ENCODE results near the gene VWA1.
A peak's percentile ranks its signal among the peaks of the same experiment; 100 is the strongest.
"Not testable (repeated sequence)": the region's sequence is repeated elsewhere in the genome, so short reads cannot be mapped to it uniquely, and the experiment has no call there.

The VWA1 gene

DNA sequence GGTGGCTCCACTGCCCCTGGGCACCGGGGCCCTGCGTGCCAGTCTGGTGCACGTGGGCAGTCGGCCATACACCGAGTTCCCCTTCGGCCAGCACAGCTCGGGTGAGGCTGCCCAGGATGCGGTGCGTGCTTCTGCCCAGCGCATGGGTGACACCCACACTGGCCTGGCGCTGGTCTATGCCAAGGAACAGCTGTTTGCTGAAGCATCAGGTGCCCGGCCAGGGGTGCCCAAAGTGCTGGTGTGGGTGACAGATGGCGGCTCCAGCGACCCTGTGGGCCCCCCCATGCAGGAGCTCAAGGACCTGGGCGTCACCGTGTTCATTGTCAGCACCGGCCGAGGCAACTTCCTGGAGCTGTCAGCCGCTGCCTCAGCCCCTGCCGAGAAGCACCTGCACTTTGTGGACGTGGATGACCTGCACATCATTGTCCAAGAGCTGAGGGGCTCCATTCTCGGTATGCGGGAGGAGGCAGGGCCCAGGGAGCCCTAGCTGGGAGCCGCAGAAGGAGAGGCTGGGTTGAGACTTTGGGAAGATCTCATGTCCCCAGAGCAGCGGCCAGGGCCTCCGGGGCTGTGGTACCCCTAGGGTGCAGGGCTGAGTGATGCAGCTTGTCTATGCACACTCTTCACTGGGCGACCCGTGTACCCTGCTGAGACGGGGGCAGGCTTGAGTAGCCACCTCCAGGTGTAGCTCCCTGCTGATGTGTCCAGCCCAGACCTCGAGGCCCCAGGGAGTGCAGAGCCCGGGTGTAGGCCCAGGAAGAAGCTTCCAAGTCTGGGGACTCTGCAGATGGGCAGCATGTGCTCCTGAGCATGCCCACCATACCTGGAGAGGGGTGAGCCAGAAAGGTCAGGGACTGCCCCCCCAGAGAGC, 1.8 kb downstream of the VWA1 start:
- no peak for DNase-seq (ENCODE audit: low spot score)

DNA sequence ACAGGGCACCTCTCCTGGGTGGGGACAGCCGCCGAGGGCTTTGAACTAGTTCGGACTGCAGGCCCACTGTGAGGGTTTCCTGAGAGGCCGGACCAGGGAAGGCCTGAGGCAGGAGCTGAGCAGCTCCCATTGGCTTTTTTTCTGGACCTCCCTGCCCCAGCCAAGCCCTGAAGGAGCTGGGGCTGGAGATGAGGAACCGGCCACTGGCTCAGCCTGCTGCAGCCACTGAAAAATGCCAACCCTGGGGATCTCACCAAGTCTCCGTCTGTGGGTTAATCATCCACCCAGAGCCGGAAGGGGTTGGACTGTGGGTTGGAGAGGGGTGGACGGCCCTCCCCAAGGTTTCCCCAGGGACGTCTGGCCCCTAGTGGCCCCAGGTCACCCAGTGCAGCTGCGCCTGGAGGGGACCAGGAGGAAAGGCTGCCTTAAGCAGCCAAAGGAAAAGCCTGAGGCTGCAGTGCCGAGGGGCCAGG, 2.5 kb downstream of the VWA1 start:
- peak; percentile 90 for DNase-seq (ENCODE audit: low spot score)

DNA sequence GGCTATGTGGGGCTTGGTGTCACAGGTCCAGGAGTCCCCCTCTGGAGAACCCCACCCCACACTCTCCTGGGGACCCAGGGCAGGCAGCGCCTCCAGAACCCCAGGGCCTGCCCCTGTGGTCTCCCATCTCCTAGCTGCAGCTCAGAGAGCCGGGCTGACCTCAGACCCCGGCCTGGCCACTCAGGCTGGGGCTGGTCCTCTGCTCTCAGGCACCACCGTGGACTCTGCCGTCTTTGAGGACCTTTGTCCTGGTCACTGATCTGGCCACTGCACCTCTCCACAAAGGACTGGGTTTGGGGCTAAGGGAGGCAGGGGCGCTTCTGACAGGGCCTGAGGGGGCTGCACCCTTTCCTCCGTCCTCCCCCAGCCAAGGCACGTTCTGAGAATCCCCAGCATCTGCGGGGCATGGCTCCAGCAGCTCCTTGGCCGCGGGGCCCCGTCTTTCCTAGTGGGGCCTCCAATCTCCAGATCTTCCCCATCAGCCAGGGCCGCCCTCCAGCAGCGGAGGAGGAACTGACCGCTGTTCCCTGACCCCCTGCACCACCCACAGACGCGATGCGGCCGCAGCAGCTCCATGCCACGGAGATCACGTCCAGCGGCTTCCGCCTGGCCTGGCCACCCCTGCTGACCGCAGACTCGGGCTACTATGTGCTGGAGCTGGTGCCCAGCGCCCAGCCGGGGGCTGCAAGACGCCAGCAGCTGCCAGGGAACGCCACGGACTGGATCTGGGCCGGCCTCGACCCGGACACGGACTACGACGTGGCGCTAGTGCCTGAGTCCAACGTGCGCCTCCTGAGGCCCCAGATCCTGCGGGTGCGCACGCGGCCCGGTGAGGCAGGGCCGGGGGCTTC, 3.3 kb downstream of the VWA1 start:
- no peak for DNase-seq (ENCODE audit: low spot score)

GRCh38 chr1:1439546-1440261, 4.2 kb downstream of the VWA1 start:
- DNase-seq (ENCODE audit: low spot score) = no peak

GRCh38 chr1:1440262-1441001, 4.9 kb downstream of the VWA1 start:
- DNase-seq (ENCODE audit: low spot score) = no peak

DNA sequence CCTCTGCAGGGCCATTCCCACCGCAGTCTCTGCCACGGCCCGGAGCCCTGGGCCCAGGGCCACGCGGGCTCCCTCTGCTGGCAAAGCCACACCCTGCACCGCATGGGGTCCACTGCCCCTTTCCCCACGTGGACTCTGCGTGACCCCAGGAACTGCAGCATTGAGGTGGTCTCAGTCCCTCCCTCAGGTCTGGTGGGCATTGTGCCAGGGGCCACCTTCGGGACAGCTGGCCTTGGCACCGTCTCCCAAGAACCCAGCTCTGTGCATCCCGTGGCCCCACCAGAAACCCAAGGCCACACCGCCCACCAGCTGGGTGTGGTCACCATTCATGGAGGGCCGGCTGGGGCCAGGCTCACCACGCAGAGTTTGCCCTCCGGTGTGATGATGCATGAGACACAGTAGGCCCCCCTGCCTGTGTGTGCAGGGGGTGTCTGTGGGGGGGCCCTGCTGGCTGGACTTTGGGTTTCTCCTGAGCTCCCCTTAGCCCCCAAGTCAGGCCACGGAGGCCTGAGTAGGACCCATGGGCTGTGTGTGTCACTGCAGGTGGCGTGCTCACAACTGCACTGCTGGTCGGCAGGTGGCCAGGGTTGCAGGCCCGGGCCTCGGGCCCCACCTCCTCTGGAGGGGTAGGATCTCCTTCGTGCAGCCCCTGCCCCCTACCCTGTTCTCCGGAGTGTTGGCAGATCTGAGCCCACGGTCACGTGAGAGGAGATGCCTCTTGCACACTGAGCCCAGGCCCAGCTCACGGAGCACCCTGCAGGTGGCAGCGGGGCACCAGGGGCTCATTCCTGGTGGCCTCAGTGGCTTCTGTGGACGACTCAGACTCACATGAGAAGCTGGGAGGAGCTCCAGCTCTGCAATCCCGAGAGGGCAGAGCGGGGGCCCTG, 5.8 kb downstream of the VWA1 start:
- peak; percentile 50 for DNase-seq (ENCODE audit: low spot score)

DNA sequence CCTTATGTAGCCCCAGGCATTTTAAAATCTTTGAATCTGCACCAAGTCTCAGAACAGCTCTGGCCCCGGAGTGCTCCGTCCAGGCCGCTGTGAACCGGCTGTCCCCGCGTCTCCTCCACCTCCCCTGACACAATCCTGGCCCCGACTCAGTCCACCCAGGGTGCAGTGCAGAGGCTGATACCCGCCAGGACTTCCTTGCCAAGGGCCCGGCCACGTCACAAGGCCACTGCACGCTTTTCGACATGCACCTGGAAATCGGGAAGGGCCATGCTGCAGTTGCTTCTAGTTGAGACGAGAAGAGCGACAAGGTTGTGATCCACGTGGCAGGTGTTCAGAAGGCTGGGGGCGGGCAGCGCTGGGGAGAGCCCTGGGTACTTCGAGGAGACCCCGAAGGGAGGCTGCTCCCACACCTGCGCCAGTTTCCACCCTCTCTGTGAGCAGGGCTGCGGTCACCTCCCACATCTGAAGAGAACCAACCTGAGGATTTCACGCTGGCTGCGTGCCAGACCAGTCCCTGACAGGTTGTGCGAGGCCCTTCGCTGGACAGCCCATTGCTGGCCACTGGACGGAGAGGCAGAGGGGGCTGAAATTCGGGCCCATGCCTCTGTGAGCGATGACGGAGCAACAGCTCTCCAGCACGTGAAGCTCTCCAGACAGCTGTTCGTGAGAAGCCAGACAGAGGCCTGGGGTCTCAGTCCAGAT, 6.7 kb downstream of the VWA1 start:
- DNase-seq (ENCODE audit: low spot score) = no peak

- not testable (repeated sequence) for DNase-seq (ENCODE audit: low spot score)
Observed at GRCh38 chr1:1446631-1447030, 11.1 kb downstream of the VWA1 start.

DNA sequence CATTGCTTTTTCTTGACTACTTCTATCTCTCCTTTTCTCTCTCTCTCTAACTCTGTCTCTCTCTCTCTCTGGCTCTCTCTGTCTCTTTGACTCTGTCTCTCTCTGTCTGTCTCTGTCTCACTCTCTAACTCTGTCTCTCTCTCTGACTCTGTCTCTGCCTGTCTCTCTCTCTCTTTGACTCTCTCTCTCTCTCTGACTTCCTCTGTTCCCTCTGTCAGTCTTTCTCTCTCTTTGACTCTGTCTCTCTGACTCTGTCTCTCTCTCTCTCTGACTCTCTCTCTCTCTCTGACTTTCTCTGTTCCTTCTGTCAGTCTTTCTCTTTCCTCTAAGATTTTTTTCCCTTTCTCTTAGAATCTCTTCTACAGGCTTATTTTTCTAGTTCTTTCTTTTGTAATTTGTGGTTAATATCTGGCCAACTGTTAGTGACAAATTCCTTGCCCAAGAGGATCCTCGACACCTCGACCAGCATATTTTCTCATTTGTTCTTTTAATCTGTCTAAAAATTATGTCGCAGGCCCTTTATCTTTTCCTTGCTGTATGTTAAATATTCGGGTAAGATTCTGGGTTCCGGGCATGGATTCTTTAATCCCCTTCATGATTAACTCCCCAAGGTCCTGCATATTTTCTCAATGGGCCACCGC, 13.7 kb downstream of the VWA1 start, which contains the start of gene ATAD3C:
Gene ATAD3C (plus strand): TSS at position 591 of the 641 bp plus-strand sequence. CDS start 995 bp downstream, outside the sequence.
- no peak for DNase-seq (ENCODE audit: low spot score)

DNA sequence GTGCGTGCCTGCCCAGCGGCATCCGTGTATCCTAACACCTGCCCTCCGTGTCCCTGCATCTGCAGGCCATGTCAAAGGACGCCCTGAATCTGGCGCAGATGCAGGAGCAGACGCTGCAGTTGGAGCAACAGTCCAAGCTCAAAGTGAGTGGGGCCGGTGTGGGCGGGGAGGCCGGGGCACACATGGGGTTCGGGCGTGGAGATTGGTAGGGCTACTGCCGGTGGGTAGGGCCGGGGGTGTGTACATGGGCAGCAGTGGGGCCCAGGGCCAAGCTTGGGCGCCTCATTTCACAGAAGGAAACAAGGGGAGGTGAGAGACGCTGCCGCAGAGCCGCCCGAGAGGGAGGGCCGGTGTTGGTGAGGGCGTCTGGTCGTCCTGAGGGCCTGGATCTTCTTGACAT, 15.1 kb downstream of the VWA1 start:
- not testable (repeated sequence) for DNase-seq (ENCODE audit: low spot score)

GRCh38 chr1:1451696-1452364, 16.3 kb downstream of the VWA1 start:
- DNase-seq (ENCODE audit: low spot score) = no peak

DNA sequence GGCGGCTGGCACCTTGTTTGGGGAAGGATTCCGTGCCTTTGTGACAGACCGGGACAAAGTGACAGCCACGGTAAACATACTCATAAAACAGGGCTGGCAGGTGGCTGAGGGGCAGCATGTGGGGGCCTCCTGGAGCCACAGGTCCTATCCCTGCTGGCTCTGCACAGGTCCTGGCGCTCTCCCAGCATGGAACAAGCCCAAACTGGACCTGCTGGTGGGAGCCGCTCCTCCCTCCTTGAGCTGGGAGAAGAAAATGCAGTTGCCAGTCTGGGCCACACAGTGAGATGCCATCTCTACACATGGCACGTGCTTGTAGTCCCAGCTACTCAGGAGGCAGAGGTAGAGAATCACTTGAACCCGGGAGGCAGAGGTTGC, 16.9 kb downstream of the VWA1 start:
- DNase-seq (ENCODE audit: low spot score) = not testable (repeated sequence)

DNA sequence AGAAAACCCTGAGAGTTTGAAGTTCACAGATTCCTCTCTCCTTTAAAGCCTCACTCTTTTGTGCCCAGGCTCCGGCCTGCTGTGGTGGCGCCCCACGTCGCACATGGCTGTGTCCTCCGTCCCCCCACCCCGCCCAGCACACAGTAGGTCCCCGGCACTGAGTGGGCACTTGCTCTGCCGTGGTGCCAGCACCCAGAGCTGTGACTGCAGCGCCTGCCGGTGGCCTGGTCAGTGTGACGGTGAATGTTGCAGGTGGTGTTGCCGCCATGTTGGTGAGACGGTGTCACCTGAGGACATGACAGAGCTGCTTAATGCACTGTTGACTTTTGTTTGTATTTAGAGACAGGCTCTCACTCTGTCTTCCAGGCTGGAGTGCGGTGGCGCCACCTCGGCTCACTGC, 17.4 kb downstream of the VWA1 start:
- DNase-seq (ENCODE audit: low spot score) = no peak

GRCh38 chr1:1454286-1455056, 19.0 kb downstream of the VWA1 start:
- DNase-seq (ENCODE audit: low spot score) = not testable (repeated sequence)

DNA sequence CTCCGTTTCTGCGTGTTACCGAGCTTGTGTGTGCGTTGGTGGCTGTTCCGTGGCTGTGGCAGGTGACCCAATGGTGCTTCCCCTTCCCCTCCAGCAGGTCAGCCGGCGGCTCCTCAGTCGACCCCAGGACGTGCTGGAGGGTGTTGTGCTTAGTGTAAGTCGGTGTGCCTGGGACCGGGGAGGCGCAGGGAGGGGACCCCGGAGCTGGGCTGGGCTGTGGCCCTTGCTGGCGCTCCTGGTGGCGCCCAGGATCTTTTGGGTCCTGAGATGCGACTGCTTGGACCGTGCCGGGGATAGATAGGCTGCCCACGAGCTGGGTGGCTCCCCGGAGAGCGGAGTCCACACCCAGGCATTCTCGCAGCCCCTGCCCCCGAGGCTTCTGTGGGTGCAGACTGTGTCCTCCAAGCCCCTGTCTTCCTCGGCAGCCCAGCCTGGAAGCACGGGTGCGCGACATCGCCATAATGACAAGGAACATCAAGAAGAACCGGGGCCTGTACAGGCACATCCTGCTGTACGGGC, 19.9 kb downstream of the VWA1 start:
- DNase-seq (ENCODE audit: low spot score) = no peak

GRCh38 chr1:1455934-1456333, 20.4 kb downstream of the VWA1 start:
- not testable (repeated sequence) for DNase-seq (ENCODE audit: low spot score)

GRCh38 chr1:1456683-1457255, 21.3 kb downstream of the VWA1 start:
- not testable (repeated sequence) for DNase-seq (ENCODE audit: low spot score)
